H1 (cell line): Measurements from ENCODE around the gene XPO1. TPM values are rescaled to one million over a fixed set of nuclear protein-coding genes. Genes with fewer than 3 reads are reported as not detected.

Experiments used
- ASH2L ChIP-seq: fragments of 200-600, 300-600 bp; sonication (generic); IDR thresholded peaks from one replicate; pipeline ENCODE4 v1.7.1; 2017; ENCODE audit warnings: low read length
- ATF3 ChIP-seq: IDR thresholded peaks from 2 replicates; pipeline ENCODE4 v1.6.1; 2011; ENCODE audit warnings: low read depth, mild to moderate bottlenecking, low read length; ENCODE audit not compliant: insufficient read depth
- BACH1 ChIP-seq: IDR thresholded peaks from 2 replicates; pipeline ENCODE4 v1.6.1; 2012; ENCODE audit warnings: low read length, improper control_type of control experiment
- KDM4A ChIP-seq: IDR thresholded peaks from one replicate; pipeline ENCODE4 v1.7.1; 2012; ENCODE audit warnings: low read depth, mild to moderate bottlenecking, moderate library complexity, low read length, inconsistent platforms; ENCODE audit not compliant: severe bottlenecking
- NRF1 ChIP-seq: IDR thresholded peaks from 2 replicates; pipeline ENCODE4 v1.6.1; 2011; ENCODE audit warnings: mild to moderate bottlenecking, low read depth, low read length, improper control_type of control experiment
- TEAD4 ChIP-seq: IDR thresholded peaks from 2 replicates; pipeline ENCODE4 v1.6.1; 2012; ENCODE audit warnings: low read depth, low read length, inconsistent platforms, mixed read lengths
- ZNF274 ChIP-seq: IDR thresholded peaks from 2 replicates; pipeline ENCODE4 v1.7.0; 2012; ENCODE audit warnings: low read length, borderline replicate concordance; ENCODE audit errors: extremely low read depth
- polyA plus RNA-seq, 7 experiments: library from polyadenylated mRNA; depleted of rRNA in 3 of 7; stranded (reverse) in 5 of 7; unstranded in 2 of 7; fragments of >200 nt in 5 of 7; fragments of 200-250 nt in 2 of 7; gene quantifications; 1 replicate in 5 of 7; 2 replicates in 1 of 7; 4 replicates in 1 of 7; pipeline versions ENCODE4 v1.2.1 to v1.2.3, GENCODE V29; 2011 to 2013; ENCODE audit warnings: missing spikeins in 2 of 7, mixed read lengths in 2 of 7
- total RNA-seq: library from RNA; stranded (reverse); fragmentation: NEBNext Ultra II Directional; extraction: Animal tissue kit (Norgen Biotek cat#: 25700); gene quantifications from 2 replicates; pipeline ENCODE4 v1.2.1, GENCODE V29; 2021

The XPO1 gene
- total and polyA plus RNA-seq, 2 of the 8 experiments (the other 6 are each of a cell fraction or from before 2014, with no cell fraction given): 110 to 296 TPM

- no peak for TF ChIP-seq ATF3
- TF ChIP-seq TEAD4: no peak
- no peak for TF ChIP-seq ZNF274
- no peak for TF ChIP-seq ASH2L
- no peak for TF ChIP-seq BACH1
- no peak for TF ChIP-seq KDM4A
- TF ChIP-seq NRF1: no peak
These were observed 27.2 kb downstream of the XPO1 start (continued) for GRCh38 chr2:61510674-61511671.
